Measurements from ENCODE around the gene SMCO3.

SMCO3 gene

DNA sequence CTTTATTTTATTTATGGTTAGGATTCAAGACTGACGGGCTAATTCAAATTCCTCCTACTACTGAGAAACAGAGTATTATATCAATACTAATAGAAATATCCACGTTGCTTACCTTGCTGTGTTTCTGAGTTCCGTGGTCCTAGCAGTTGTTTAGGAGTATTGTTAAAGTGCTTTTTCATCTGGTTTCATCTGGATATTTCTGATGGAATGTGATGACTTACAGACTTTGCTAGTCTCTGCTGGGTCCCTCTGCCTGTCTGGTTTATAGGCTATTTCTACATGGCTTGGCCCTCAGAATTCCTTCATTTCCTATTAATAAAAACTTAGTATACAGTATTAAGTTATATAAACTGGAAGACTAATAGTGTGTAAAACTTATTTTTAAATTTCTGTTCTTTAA, at the start of gene SMCO3:
Gene SMCO3, minus strand, starts transcription at position 169 of the 400 bp plus-strand sequence. CDS start 7,502 bp downstream, outside the sequence.
- DNase-seq (ENCODE audit: low spot score): no peak

DNA sequence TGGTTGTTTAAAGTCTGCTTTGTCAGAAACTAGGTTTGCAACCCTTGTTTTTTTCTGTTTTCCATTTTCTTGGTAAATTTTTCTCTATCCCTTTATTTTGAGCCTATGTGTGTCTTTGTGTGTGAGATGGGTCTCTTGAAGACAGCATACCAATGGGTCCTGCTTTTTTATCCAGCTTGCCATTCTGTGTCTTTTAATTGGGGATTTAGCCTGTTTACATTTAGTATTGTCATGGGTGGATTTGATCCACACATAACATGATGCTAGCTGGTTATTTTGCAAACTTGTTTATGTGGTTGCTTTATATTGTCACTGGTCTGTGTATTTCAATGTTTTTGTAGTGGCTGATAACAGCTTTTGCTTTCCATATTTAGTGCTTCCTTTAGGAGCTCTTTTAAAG, 46.5 kb upstream of the SMCO3 start:
- DNase-seq (ENCODE audit: low spot score): no peak

GRCh38 chr12:14858513-14858912, 44.5 kb upstream of the SMCO3 start:
- no peak for DNase-seq (ENCODE audit: low spot score)

- no peak for DNase-seq (ENCODE audit: low spot score)
These were observed 40.7 kb upstream of the SMCO3 start for GRCh38 chr12:14854586-14855183.

GRCh38 chr12:14853961-14854360, 40.0 kb upstream of the SMCO3 start:
- DNase-seq (ENCODE audit: low spot score): no peak

- DNase-seq (ENCODE audit: low spot score): no peak
These were observed 38.9 kb upstream of the SMCO3 start for GRCh38 chr12:14852880-14853279.

- no peak for DNase-seq (ENCODE audit: low spot score)
These were observed 37.1 kb upstream of the SMCO3 start for GRCh38 chr12:14850929-14851663.

DNA sequence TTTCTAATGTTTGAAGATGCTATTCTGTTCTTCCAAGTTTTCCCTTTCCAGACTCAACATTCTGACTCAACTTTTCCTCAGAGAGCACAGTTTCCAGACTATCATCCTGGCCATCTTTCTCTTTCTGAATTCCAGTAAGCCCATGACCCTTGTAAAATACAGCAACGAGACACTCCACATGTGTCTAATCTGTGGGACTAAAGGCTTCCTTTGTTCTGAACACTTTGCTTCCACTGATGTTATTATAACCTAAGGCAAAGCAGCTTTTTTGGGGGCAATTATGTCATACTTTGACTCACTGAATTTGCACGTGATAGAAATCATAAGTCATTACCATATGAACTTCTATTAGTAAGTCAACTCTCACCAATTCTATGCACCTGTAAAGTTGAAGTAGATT, 35.7 kb upstream of the SMCO3 start:
- DNase-seq (ENCODE audit: low spot score): no peak

GRCh38 chr12:14846876-14847580, 33.0 kb upstream of the SMCO3 start:
- DNase-seq (ENCODE audit: low spot score): no peak

DNA sequence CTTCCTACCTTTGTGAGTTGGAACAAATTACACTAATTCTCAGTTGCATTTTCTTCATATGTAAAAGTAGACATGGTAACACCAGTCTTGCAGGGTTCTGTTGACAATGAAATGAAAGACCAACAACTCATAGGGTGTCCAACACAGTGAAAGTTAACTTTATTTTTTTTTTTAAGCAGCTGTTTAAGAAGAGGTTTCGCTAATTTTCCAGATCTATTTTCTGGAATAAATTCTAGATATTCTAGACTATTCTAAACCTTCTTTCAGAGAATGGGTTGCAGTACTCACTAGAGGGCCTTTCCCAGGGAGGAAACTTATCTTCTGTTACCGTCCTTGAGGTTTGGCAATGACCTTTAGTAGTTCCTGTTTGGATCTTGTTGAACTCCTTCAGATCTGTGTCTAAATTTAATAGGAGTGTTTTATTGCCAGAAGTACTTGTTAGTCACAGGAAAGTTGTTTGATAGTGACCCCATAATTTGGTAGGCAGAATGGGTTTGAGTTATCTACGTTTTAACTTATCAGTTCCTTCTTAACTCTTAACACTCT, 32.1 kb upstream of the SMCO3 start:
- no peak for DNase-seq (ENCODE audit: low spot score)

DNA sequence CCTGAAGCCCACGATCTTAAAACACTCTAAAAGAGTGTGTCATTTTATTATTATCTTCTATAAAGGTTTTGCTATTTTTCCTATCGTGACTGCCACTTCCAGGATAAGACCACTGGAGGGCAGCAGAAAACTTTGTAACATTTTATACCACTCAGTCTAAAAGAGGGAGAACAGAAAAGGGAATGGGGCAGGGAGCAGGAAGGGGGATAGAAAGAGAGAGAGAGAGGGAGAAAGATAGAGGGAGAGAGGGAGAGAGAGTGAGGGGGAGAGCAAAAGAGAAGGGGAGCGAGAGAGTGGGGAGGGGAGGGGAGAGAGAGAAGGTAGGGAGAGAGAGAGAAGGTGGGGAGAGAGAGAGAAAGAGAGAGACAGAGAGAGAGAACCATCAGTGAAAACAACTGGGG, 31.4 kb upstream of the SMCO3 start:
- peak; percentile 60 for DNase-seq (ENCODE audit: low spot score)

DNA sequence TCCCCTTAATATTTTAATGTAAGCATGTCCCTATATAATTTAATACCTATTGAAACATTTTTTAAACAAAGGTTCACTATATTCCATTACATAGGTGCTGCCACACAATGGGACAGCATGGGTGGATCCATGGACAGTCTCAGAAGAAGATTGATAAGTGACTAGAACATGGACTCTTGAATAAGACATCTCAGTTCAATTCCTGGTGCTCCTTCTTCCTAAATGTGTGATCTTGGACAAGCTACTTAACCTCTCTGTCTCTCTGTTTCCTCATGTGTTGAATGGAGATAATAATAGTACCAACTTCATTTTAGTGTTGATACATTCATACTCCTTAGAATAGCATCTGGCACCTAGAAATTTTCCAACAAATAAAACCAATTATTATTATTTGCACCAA, 30.4 kb upstream of the SMCO3 start:
- no peak for DNase-seq (ENCODE audit: low spot score)

- DNase-seq (ENCODE audit: low spot score): no peak
These were observed 29.5 kb upstream of the SMCO3 start, which contains the start of gene ART4 for GRCh38 chr12:14843425-14843887. Gene ART4, minus strand, starts transcription at chr12:14843526. Its CDS starts 413 bp downstream, at chr12:14843113.

- no peak for DNase-seq (ENCODE audit: low spot score)
These were observed 28.3 kb upstream of the SMCO3 start for GRCh38 chr12:14842315-14842714.

GRCh38 chr12:14841761-14842160, 27.8 kb upstream of the SMCO3 start:
- DNase-seq (ENCODE audit: low spot score): no peak

DNA sequence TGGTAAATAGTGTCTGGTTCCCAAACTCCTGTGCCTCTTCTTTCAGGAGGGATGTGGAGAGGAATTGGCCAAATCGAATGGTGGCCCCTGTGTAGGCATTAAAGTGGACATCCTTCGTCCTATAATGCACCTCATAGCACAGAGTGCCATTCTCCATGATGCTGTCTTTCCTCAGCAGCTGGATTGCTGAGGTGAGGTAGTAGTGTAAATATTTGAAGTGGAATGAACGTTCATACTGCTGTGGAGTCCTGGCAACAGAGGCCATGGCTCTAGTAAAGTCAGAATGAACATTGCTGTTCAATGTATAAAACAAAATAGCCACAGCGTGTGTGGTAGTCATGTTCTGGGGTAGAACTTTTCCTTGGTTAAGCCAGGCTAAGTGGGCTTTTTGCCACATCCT, 26.6 kb upstream of the SMCO3 start:
- no peak for DNase-seq (ENCODE audit: low spot score)

GRCh38 chr12:14839262-14839661, 25.3 kb upstream of the SMCO3 start:
- DNase-seq (ENCODE audit: low spot score): no peak

- no peak for DNase-seq (ENCODE audit: low spot score)
These were observed 22.6 kb upstream of the SMCO3 start for GRCh38 chr12:14836336-14837210.

GRCh38 chr12:14834509-14834908, 20.5 kb upstream of the SMCO3 start:
- no peak for DNase-seq (ENCODE audit: low spot score)

DNA sequence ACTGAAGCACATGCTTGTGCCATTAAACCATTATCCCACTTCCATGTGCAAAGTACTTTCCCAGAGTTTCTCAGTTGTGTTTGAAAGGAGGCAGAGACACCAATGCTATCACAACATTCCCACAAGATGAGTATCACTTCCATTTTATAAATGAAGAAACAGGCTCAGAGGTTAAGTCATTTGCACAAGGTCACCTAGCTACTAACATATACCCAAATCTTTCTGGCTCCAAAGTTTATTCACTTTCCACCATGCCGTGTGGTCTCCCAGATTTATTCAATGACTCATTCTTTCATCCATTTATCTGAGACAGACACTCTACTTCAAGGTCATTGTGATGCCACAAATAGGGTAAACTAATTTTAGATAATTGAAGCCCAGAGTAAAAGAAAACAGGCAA, 20.0 kb upstream of the SMCO3 start:
- no peak for DNase-seq (ENCODE audit: low spot score)

- no peak for DNase-seq (ENCODE audit: low spot score)
These were observed 19.4 kb upstream of the SMCO3 start for GRCh38 chr12:14833336-14833735.

DNA sequence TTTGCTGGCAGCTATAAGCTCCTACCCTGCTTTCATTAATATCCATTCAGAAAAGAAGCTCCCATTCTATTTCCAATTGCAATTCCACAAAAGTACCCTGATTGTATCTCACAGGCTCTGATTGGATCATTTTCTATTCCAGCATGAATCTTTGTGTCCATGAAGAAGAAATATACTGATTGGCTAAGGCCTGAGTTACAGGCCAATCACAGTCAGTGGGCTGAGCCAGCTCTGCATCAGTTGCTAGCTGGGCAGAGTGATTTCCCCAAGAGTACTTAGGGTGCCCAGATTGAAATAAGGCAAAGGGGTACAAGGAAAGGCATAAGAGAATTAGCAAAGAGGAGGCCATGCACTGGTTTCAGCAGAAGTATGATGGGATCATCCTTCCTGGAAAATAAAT, 14.9 kb upstream of the SMCO3 start:
- DNase-seq (ENCODE audit: low spot score): peak; percentile 50
